MM.1S (cell line): ENCODE data around the gene CEACAM6.

Experiments used
- CTCF ChIP-seq: fragments of 300-600 bp; sonication (generic); IDR thresholded peaks from 2 replicates; pipeline ENCODE4 v1.5.1; 2016; ENCODE audit warnings: antibody characterized with exemption, low read length, mixed read lengths
- EZH2 ChIP-seq: fragments of 300-600 bp; sonication (generic); optimal IDR thresholded peaks from 2 replicates; pipeline ENCODE3; 2017; ENCODE audit warnings: low read depth, mild to moderate bottlenecking, antibody characterized with exemption, low read length, mixed read lengths
- EZH2phosphoT487 ChIP-seq: fragments of 300-600 bp; sonication (generic); IDR thresholded peaks from 2 replicates; pipeline ENCODE4 v1.6.1; 2018; ENCODE audit warnings: antibody characterized with exemption, low read length

- TF ChIP-seq CTCF, result no peak
- TF ChIP-seq EZH2, result no peak
- no peak for TF ChIP-seq EZH2phosphoT487
Measured at GRCh38 chr19:41808663-41809566, 53.6 kb downstream of the CEACAM6 start.
